ENCODE measurements around the gene EIF3I. TPM values are rescaled to one million over a fixed set of nuclear protein-coding genes. Genes with fewer than 3 reads are reported as not detected.

Gene EIF3I
- total and polyA plus RNA-seq, 2 of the 13 experiments (the other 11 are each of a cell fraction or from before 2014, with no cell fraction given), result 210 to 223 TPM

GRCh38 chr1:32224285-32224684, 2.1 kb downstream of the EIF3I start:
- ChIA-PET CTCF (ENCODE audit: low intra/inter-chr PET ratio, low total read pairs) (no interaction called here), POLR2A (interaction anchor here (0.6 kb wide), 1 partner anchor 67 kb away, joined by 3 read pairs; the partner anchor contains the start of gene HDAC1)
- Histone ChIP-seq H4K20me1 (ENCODE audit: insufficient read depth, low read length) (no peaks in the 10 kb centered on the region; the same call in 1 of the 2 replicates), H3K27ac (ENCODE audit: extremely low read length, insufficient read depth, low read length) (no peak overlapping the region), H3K4me1 (ENCODE audit: insufficient read depth, low read length) (peaks cover 29% of the 10 kb centered on the region), H3K9ac (ENCODE audit: insufficient read depth, low read depth, low read length) (no peak overlapping the region), H3K4me2 (ENCODE audit: low read depth, low read length) (peak overlapping the region; percentile 91), H3K27me3 (ENCODE audit: control insufficient read depth in 1 of 2, insufficient read depth in 2 of 2, low read length in 2 of 2) (no peaks in the 10 kb centered on the region; a peak in 2 of 5 replicates), H3K4me3 (replicated peaks in 1 of 3; ENCODE audit: insufficient read depth in 1 of 3, low read depth in 2 of 3, low read length in 3 of 3) (no peak overlapping the region), H2AFZ (ENCODE audit: low read length) (no peak overlapping the region), H3K79me2 (ENCODE audit: insufficient read depth, low read length) (peaks cover 27% of the 10 kb centered on the region), H3K36me3 (replicated peaks in 1 of 2; ENCODE audit: control insufficient read depth in 1 of 2, insufficient read depth in 2 of 2, low read length in 2 of 2) (peaks cover 22 to 37% of the 10 kb centered on the region in 2 experiments), H3K9me3 (ENCODE audit: low read length) (no peaks in the 10 kb centered on the region)
- no TSS peak for BruUV-seq (replicated peaks)
- TF ChIP-seq SMAD3 (CRISPR knock-in tag; IDR thresholded peaks at IDR 0.05) (no peak), ZFP62 (CRISPR knock-in tag; IDR thresholded peaks at IDR 0.05) (no peak), ZNF263 (CRISPR knock-in tag; IDR thresholded peaks at IDR 0.05) (no peak), DMTF1 (CRISPR knock-in tag; IDR thresholded peaks at IDR 0.05) (no peak), MXD1 (CRISPR knock-in tag; IDR thresholded peaks at IDR 0.05) (no peak), ZFP90 (CRISPR knock-in tag; IDR thresholded peaks at IDR 0.05; ENCODE audit: borderline replicate concordance) (no peak), ZBED4 (CRISPR knock-in tag; IDR thresholded peaks at IDR 0.05; ENCODE audit: borderline replicate concordance) (no peak), TFDP1 (CRISPR knock-in tag; IDR thresholded peaks at IDR 0.05; ENCODE audit: borderline replicate concordance) (no peak), ZSCAN12 (CRISPR knock-in tag; IDR thresholded peaks at IDR 0.05) (no peak), SAFB2 (CRISPR knock-in tag; IDR thresholded peaks at IDR 0.05; ENCODE audit: borderline replicate concordance, low read depth) (no peak)
- FAIRE-seq (no peak), ATAC-seq (no peak), DNase-seq (ENCODE audit: low spot score) (no peak)
- WGBS (ENCODE audit: low lambda C conversion rate), result 81% methylated on average over 4 of the region's 4 CpGs
- in situ Hi-C loops (cut with HindIII; ENCODE audit: extremely low pct_ligation_motif_present, low pct_unique_long_range_greater_than_20kb) (no loop called here), intact Hi-C loops (cut with micrococcal nuclease; ENCODE audit: unreplicated experiment) (no loop called here)

Measured in HepG2 (cell line).